ENCODE results near the gene ZNF19. TPM values are rescaled to one million over a fixed set of nuclear protein-coding genes. Genes with fewer than 3 reads are reported as not detected.

The ZNF19 gene
- total RNA-seq, 1 experiment from 2014 or later: 3.3 TPM

- DNase-seq (ENCODE audit: low read depth, low spot score): peak; percentile 68
- in situ Hi-C loops (cut with HindIII; ENCODE audit: low pct_unique_long_range_greater_than_20kb, low sequenced_read_pairs): no loop called here
Observed at GRCh38 chr16:71499775-71500364, 10.7 kb upstream of the ZNF19 start.

DNA sequence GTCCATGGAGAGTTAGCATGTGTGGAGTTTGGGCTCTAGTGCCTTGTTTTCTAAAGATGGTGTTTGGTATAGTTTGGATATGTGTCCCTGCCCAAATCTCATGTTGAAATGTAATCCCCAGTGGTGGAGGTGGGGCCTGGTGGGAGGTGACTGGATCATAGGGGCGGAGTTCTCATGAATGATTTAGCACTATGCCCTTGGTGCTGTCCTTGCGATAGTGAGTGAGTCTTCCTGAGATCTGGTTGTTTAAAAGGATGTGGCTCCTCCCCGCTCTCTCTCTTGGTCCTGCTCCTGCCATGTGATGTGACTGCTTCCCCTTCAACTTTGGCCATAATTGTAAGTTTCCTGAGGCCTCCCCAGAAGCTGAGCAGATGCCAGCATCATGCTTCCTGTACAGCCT lies 8.9 kb upstream of the ZNF19 start:
- no peak for DNase-seq (ENCODE audit: low read depth, low spot score)
- in situ Hi-C loops (cut with HindIII; ENCODE audit: low pct_unique_long_range_greater_than_20kb, low sequenced_read_pairs): no loop called here

DNA sequence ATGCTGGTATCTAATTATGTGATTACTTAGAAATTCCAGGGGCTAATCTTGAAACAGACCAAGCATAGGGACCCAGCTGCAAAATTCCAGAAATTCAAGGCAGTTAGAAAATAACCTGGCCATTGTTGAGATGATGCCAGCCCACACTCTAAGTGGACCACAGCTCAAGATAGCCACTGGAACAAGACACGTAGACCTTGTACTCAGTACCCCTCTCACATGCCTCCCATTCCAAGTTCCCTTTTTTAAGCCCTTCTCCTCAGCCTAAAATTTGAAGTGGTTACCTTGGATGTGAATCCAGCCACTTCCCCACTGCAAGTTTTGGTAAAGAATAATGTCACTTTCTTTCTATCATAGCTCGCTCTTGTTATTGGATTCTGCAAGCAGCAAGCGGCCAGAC lies 4.1 kb upstream of the ZNF19 start:
- DNase-seq (ENCODE audit: low read depth, low spot score): no peak
- in situ Hi-C loops (cut with HindIII; ENCODE audit: low pct_unique_long_range_greater_than_20kb, low sequenced_read_pairs): no loop called here

DNA sequence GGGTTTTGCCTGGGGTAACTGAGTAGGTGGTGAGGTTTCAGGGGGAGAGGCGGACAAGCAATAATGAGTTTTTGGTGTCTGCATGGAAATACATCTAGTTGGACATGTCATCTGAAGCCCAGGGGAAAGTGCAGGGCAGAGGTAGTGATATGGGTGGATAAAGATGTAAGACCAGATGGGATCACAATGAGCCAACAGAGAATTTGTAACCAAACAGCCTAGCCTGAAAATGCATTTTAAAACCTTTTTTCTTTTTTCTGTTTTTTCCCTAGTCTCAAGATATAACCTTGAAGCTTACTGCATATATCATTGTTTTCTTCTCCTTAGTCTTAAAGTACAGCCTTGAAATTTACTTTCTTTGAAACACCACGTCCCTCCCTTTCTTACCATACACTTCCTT lies 3.7 kb upstream of the ZNF19 start:
- DNase-seq (ENCODE audit: low read depth, low spot score): no peak
- in situ Hi-C loops (cut with HindIII; ENCODE audit: low pct_unique_long_range_greater_than_20kb, low sequenced_read_pairs): no loop called here

DNA sequence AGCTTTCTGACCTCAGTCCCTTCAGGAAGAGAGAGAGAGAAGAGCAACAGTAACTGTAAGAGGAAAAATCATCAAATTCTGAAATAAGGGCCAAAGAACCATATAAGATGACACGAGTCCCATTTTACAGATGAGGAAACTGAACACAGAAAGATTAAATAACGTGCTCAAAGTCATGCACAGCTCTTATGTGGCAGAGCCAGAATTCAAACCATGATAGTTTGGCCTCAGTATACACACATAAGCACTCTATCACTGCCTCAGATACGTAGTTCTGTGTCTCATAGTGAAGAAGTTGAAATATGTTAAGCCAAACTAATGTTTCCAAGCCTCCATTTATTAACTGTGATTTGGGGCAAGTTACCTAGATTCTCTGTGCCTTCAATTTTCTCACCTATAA lies 1.9 kb upstream of the ZNF19 start:
- in situ Hi-C loops (cut with HindIII; ENCODE audit: low pct_unique_long_range_greater_than_20kb, low sequenced_read_pairs): no loop called here
- no peak for DNase-seq (ENCODE audit: low read depth, low spot score)

DNA sequence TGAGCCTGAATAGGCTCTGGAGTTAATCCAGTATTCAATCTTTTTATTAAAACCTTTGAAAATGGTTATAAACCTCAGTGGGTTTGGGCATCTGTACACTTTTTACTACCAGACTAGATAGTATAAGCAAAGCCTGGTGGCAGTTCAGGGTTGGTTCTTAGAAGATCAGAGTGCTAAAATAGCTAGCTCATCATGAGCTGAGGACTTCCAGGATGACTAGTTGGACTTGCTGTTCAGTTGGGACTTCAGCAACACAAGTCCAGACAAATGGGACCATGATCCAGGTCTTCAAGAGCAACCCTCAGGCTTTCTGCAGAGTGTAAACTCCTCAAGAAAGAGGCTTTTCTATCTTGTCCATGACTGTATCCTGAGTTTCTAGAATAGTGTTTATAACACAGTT lies 1.2 kb upstream of the ZNF19 start:
- in situ Hi-C loops (cut with HindIII; ENCODE audit: low pct_unique_long_range_greater_than_20kb, low sequenced_read_pairs): no loop called here
- no peak for DNase-seq (ENCODE audit: low read depth, low spot score)

- in situ Hi-C loops (cut with HindIII; ENCODE audit: low pct_unique_long_range_greater_than_20kb, low sequenced_read_pairs): no loop called here
- peak; percentile 90 for DNase-seq (ENCODE audit: low read depth, low spot score)
Observed at GRCh38 chr16:71484006-71484893, 4.9 kb downstream of the ZNF19 start.

DNA sequence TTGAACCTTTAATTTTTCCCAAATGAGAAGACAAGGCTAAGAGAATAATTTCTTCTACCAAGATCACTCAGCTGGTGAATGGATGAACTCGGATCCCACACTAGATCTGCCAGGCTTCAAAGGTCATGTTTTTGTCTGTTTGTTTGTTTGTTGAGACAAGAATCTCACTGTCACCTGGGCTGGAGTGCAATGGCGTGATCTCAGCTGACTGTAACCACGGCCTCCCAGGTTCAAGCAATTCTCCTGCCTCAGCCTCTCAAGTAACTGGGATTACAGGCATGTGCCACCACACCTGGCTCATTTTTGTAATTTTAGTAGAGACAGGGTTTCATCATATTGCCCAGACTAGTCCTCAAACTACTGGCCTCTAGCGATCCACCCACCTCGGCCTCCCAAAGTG lies 6.6 kb downstream of the ZNF19 start:
- in situ Hi-C loops (cut with HindIII; ENCODE audit: low pct_unique_long_range_greater_than_20kb, low sequenced_read_pairs): no loop called here
- no peak for DNase-seq (ENCODE audit: low read depth, low spot score)

GRCh38 chr16:71480956-71481355 lies 8.2 kb downstream of the ZNF19 start:
- in situ Hi-C loops (cut with HindIII; ENCODE audit: low pct_unique_long_range_greater_than_20kb, low sequenced_read_pairs): no loop called here
- no peak for DNase-seq (ENCODE audit: low read depth, low spot score)

DNA sequence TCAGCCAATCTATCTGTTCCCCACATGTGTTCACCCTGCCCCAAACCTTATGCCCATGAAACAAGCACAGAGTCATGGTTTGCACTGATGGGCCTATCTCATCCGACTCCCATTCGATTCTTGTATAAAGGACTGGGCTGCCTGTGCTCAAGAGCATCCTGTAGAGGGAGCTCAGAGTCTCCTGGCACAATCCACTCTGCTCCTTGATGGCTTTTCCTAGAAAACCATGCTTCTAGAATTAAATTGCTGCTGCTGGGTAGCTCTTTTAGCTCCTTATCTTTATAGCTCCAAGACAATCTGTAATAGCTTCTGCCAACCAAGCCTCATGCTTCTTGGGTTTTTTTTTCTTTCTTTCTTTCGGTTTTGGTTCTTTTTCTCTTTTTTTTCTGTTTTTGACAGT lies 9.7 kb downstream of the ZNF19 start:
- peak; percentile 76 for DNase-seq (ENCODE audit: low read depth, low spot score)
- in situ Hi-C loops (cut with HindIII; ENCODE audit: low pct_unique_long_range_greater_than_20kb, low sequenced_read_pairs): no loop called here

- in situ Hi-C loops (cut with HindIII; ENCODE audit: low pct_unique_long_range_greater_than_20kb, low sequenced_read_pairs): no loop called here
- no peak for DNase-seq (ENCODE audit: low read depth, low spot score)
Observed at GRCh38 chr16:71476457-71477124, 12.5 kb downstream of the ZNF19 start.

GRCh38 chr16:71474864-71475263 lies 14.3 kb downstream of the ZNF19 start:
- in situ Hi-C loops (cut with HindIII; ENCODE audit: low pct_unique_long_range_greater_than_20kb, low sequenced_read_pairs): no loop called here
- no peak for DNase-seq (ENCODE audit: low read depth, low spot score)

GRCh38 chr16:71473891-71474290 lies 15.2 kb downstream of the ZNF19 start:
- no peak for DNase-seq (ENCODE audit: low read depth, low spot score)
- in situ Hi-C loops (cut with HindIII; ENCODE audit: low pct_unique_long_range_greater_than_20kb, low sequenced_read_pairs): no loop called here

GRCh38 chr16:71472931-71473330 lies 16.2 kb downstream of the ZNF19 start:
- in situ Hi-C loops (cut with HindIII; ENCODE audit: low pct_unique_long_range_greater_than_20kb, low sequenced_read_pairs): no loop called here
- DNase-seq (ENCODE audit: low read depth, low spot score): no peak

GRCh38 chr16:71472051-71472450 lies 17.1 kb downstream of the ZNF19 start:
- DNase-seq (ENCODE audit: low read depth, low spot score): no peak

GRCh38 chr16:71467810-71468209 lies 21.3 kb downstream of the ZNF19 start:
- in situ Hi-C loops (cut with HindIII; ENCODE audit: low pct_unique_long_range_greater_than_20kb, low sequenced_read_pairs): no loop called here
- DNase-seq (ENCODE audit: low read depth, low spot score): no peak

More at GRCh38 chr16:71472051-71472450, 17.1 kb downstream of the ZNF19 start:
- in situ Hi-C loops (cut with HindIII; ENCODE audit: low pct_unique_long_range_greater_than_20kb, low sequenced_read_pairs): no loop called here

- in situ Hi-C loops (cut with HindIII; ENCODE audit: low pct_unique_long_range_greater_than_20kb, low sequenced_read_pairs): no loop called here
- no peak for DNase-seq (ENCODE audit: low read depth, low spot score)
Observed at GRCh38 chr16:71464231-71464630, 24.9 kb downstream of the ZNF19 start.

DNA sequence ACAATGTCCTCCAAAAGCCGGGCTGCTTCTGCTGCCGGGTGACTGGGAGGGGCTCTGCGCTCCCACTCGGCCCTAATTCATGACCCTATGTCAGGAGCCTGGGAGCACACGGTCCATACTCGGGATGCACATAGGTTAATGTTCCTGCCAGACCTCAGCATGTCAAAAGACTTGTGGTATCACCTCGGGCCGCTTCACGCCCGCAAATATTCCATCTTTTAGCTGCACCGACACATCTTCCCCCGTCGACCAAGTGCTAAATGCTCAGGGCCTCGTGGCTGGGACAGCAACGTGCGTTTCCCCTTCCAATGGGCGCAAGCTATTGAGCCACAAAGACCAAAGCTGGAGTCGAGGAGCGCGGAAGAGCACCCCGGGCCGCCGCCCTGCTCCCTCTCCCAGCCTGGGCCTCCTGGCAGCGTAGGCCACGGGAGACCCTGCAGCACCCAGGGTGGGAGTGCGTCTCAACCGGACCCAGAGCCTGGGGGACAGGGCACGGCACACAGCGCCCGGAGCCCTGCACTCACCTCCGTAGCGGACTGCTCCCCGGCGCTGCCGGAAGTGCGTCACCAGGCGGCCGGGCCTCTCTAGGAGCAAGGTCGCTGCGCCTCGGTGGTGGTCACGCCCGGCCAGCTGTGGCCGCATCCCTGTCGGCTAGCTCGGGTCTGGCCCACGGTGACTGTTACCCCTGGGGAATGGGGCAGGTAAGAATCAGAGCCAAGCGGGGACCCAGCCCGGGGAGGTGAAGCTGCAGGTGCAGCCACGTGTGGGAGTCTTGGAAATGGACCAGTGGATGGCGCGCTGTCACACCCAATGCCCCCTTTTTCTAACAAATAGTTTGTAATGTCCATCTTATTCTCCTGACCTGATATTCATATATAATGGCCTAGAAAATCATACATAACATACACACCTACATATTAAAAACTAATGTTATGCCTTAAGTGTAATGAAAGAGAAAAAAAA lies 27.2 kb downstream of the ZNF19 start, which contains the start of gene ZNF23:
Gene ZNF23, minus strand, starts transcription at position 562 of the 963 bp plus-strand sequence. CDS start 5,451 bp downstream, outside the sequence.
- DNase-seq (ENCODE audit: low read depth, low spot score): peak; percentile 60
- in situ Hi-C loops (cut with HindIII; ENCODE audit: low pct_unique_long_range_greater_than_20kb, low sequenced_read_pairs): no loop called here

Data from SK-MEL-5 (cell line).